ENCODE results near the gene C1orf50.

The C1orf50 gene

GRCh38 chr1:42825036-42825851 lies 58.2 kb downstream of the C1orf50 start:
- no peak overlapping the region for H3K27ac Mint-ChIP-seq
- H3K9me3 Mint-ChIP-seq: no peaks in the 10 kb centered on the region
- ATAC-seq: no peak
- H3K27me3 Mint-ChIP-seq: no peaks in the 10 kb centered on the region
- H3K4me1 Mint-ChIP-seq: peaks cover 14% of the 10 kb centered on the region
- no peak for DNase-seq
- H3K4me3 Mint-ChIP-seq: no peak overlapping the region
